Neural cell (in vitro differentiated cells): ENCODE results near the gene CALHM1. TPM values are rescaled to one million over a fixed set of nuclear protein-coding genes. Genes with fewer than 3 reads are reported as not detected.
"Not testable (repeated sequence)": the region's sequence is repeated elsewhere in the genome, so short reads cannot be mapped to it uniquely, and the experiment has no call there.

Experiments used
- H2AFZ ChIP-seq: fragments of 200-600, 300-800 bp; sonication (generic), shearing (Covaris generic); 2 replicates; pipeline ENCODE4 v1.6.0; 2014; ENCODE audit warnings: low read depth, mild to moderate bottlenecking, antibody characterized with exemption, low read length, moderate library complexity
- H3F3A ChIP-seq: fragments of 200-600 bp; shearing (Covaris generic); 2 replicates; pipeline ENCODE4 v1.6.1; 2016; ENCODE audit warnings: mild to moderate bottlenecking, moderate library complexity, mixed read lengths, antibody characterized with exemption, low read length; ENCODE audit not compliant: insufficient read depth, poor library complexity, severe bottlenecking
- H3K27ac ChIP-seq: fragments of 200-600, 300-800 bp; sonication (generic), shearing (Covaris generic); 2 replicates; pipeline ENCODE4 v1.5.1; 2014; ENCODE audit warnings: mild to moderate bottlenecking, low read length, moderate library complexity
- H3K27me3 ChIP-seq: fragments of 300-800, 200-600 bp; sonication (generic), shearing (Covaris generic); 2 replicates; pipeline ENCODE4 v1.6.0; 2014; ENCODE audit warnings: mild to moderate bottlenecking, low read depth, low read length, moderate library complexity; ENCODE audit not compliant: insufficient read depth
- H3K36me3 ChIP-seq: fragments of 300-800, 200-600 bp; sonication (generic), shearing (Covaris generic); 2 replicates; pipeline ENCODE4 v1.5.1; 2014; ENCODE audit warnings: mild to moderate bottlenecking, antibody characterized with exemption, low read length, moderate library complexity; ENCODE audit not compliant: insufficient read depth
- H3K4me2 ChIP-seq: fragments of 300-800, 200-600 bp; sonication (generic), shearing (Covaris generic); 2 replicates; pipeline ENCODE4 v1.6.0; 2014; ENCODE audit warnings: mild to moderate bottlenecking, low read length
- H3K4me3 ChIP-seq: fragments of 300-800, 200-600 bp; sonication (generic), shearing (Covaris generic); 2 replicates; pipeline ENCODE4 v1.5.1; 2014; ENCODE audit warnings: mild to moderate bottlenecking, low read length, moderate library complexity
- H3K79me2 ChIP-seq: fragments of 200-600 bp; shearing (Covaris generic); replicated peaks from 2 replicates; pipeline ENCODE4 v1.6.0; 2014; ENCODE audit warnings: mild to moderate bottlenecking, low read length, moderate library complexity; ENCODE audit not compliant: insufficient read depth
- H3K9ac ChIP-seq: fragments of 300-800, 200-600 bp; sonication (generic), shearing (Covaris generic); 2 replicates; pipeline ENCODE4 v1.6.1; 2016; ENCODE audit warnings: mild to moderate bottlenecking, low read length, mixed read lengths
- H3K9me2 ChIP-seq: fragments of 200-600 bp; shearing (Covaris generic); 2 replicates; pipeline ENCODE4 v1.6.1; 2016; ENCODE audit warnings: mild to moderate bottlenecking, low read length, mixed read lengths; ENCODE audit not compliant: insufficient read depth
- H3K9me3 ChIP-seq: fragments of 200-600, 300-800 bp; sonication (generic), shearing (Covaris generic); 2 replicates; pipeline ENCODE4 v1.6.1; 2016; ENCODE audit warnings: mild to moderate bottlenecking, mixed run types, low read length, moderate library complexity, mixed read lengths
- H4K20me1 ChIP-seq: fragments of 200-600 bp; shearing (Covaris generic); 2 replicates; pipeline ENCODE4 v1.6.1; 2016; ENCODE audit warnings: mild to moderate bottlenecking, mixed run types; ENCODE audit not compliant: insufficient read depth
- EP300 ChIP-seq: fragments of 450-650 bp; conservative IDR thresholded peaks from 2 replicates; pipeline ENCODE4 v1.6.1; 2014; ENCODE audit warnings: antibody characterized with exemption, mild to moderate bottlenecking, moderate library complexity; ENCODE audit not compliant: poor library complexity, severe bottlenecking
- EZH2 ChIP-seq: fragments of 200-600, 300-800 bp; shearing (Covaris generic), sonication (generic); IDR thresholded peaks from 2 replicates; pipeline ENCODE4 v1.6.1; 2014; ENCODE audit warnings: antibody characterized with exemption, low read length, borderline replicate concordance, mild to moderate bottlenecking; ENCODE audit not compliant: insufficient read depth, poor library complexity, severe bottlenecking
- MXI1 ChIP-seq: fragments of 450-650 bp; conservative IDR thresholded peaks from 2 replicates; pipeline ENCODE4 v1.6.1; 2014; ENCODE audit warnings: antibody characterized with exemption, mild to moderate bottlenecking; ENCODE audit not compliant: poor library complexity, severe bottlenecking
- POLR2AphosphoS5 ChIP-seq: IDR thresholded peaks from 2 replicates; pipeline ENCODE4 v1.6.1; 2012
- RAD21 ChIP-seq: fragments of 450-650 bp; conservative IDR thresholded peaks from 2 replicates; pipeline ENCODE4 v1.6.1; 2014; ENCODE audit warnings: antibody characterized with exemption, mild to moderate bottlenecking, moderate library complexity
- SMC3 ChIP-seq: fragments of 450-650 bp; conservative IDR thresholded peaks from 2 replicates; pipeline ENCODE4 v1.6.1; 2014; ENCODE audit warnings: antibody characterized with exemption, mild to moderate bottlenecking, moderate library complexity; ENCODE audit not compliant: poor library complexity
- TAF1 ChIP-seq: IDR thresholded peaks from 2 replicates; pipeline ENCODE4 v1.6.1; 2012; ENCODE audit warnings: low read depth
- polyA plus RNA-seq: library from polyadenylated mRNA; depleted of rRNA; stranded (reverse); fragments of >200 nt; gene quantifications from 2 replicates; pipeline ENCODE4 v1.2.3, GENCODE V29; 2014
- TF ChIP-seq, protein P1 (sequence below): IDR thresholded peaks from 2 replicates; pipeline ENCODE4 v1.6.1; 2012; ENCODE audit warnings: borderline replicate concordance
- TF ChIP-seq, protein P2 (sequence below): fragments of 450-650 bp; IDR thresholded peaks from 2 replicates; pipeline ENCODE4 v1.5.1; 2014; ENCODE audit warnings: antibody characterized with exemption, mild to moderate bottlenecking, moderate library complexity; ENCODE audit not compliant: poor library complexity, severe bottlenecking

Gene CALHM1
- polyA plus RNA-seq, 1 donor from 2014 or later: not detected

DNA sequence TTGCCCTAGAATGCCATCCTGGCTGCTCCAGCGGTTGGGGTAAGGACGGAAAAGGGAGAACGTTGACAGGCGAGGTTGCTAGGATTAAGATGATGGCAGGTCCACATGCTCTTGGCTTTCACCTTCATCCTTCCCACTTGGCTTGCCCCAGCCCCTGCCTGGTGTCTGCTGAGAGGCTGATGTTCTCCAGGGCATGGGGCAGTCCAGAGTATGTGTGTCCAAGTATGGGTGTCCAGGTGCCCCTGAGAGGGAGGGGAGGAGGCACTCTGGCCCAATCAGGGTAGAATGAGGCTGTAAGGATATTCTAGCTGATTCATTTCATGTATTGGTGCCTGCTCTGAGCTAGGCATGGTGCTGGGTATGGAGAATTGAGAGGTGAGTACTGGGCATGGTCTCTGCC is 47.4 kb upstream of the CALHM1 start:
- TF ChIP-seq EZH2 (no peak), TAF1 (no peak), MXI1 (no peak), POLR2AphosphoS5 (no peak), SMC3 (no peak), EP300 (no peak), RAD21 (no peak)
- TF ChIP-seq, protein P1, sequence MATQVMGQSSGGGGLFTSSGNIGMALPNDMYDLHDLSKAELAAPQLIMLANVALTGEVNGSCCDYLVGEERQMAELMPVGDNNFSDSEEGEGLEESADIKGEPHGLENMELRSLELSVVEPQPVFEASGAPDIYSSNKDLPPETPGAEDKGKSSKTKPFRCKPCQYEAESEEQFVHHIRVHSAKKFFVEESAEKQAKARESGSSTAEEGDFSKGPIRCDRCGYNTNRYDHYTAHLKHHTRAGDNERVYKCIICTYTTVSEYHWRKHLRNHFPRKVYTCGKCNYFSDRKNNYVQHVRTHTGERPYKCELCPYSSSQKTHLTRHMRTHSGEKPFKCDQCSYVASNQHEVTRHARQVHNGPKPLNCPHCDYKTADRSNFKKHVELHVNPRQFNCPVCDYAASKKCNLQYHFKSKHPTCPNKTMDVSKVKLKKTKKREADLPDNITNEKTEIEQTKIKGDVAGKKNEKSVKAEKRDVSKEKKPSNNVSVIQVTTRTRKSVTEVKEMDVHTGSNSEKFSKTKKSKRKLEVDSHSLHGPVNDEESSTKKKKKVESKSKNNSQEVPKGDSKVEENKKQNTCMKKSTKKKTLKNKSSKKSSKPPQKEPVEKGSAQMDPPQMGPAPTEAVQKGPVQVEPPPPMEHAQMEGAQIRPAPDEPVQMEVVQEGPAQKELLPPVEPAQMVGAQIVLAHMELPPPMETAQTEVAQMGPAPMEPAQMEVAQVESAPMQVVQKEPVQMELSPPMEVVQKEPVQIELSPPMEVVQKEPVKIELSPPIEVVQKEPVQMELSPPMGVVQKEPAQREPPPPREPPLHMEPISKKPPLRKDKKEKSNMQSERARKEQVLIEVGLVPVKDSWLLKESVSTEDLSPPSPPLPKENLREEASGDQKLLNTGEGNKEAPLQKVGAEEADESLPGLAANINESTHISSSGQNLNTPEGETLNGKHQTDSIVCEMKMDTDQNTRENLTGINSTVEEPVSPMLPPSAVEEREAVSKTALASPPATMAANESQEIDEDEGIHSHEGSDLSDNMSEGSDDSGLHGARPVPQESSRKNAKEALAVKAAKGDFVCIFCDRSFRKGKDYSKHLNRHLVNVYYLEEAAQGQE: no peak
- TF ChIP-seq, protein P2, sequence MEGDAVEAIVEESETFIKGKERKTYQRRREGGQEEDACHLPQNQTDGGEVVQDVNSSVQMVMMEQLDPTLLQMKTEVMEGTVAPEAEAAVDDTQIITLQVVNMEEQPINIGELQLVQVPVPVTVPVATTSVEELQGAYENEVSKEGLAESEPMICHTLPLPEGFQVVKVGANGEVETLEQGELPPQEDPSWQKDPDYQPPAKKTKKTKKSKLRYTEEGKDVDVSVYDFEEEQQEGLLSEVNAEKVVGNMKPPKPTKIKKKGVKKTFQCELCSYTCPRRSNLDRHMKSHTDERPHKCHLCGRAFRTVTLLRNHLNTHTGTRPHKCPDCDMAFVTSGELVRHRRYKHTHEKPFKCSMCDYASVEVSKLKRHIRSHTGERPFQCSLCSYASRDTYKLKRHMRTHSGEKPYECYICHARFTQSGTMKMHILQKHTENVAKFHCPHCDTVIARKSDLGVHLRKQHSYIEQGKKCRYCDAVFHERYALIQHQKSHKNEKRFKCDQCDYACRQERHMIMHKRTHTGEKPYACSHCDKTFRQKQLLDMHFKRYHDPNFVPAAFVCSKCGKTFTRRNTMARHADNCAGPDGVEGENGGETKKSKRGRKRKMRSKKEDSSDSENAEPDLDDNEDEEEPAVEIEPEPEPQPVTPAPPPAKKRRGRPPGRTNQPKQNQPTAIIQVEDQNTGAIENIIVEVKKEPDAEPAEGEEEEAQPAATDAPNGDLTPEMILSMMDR: no peak
- Histone ChIP-seq H3K79me2 (peaks cover 4% of the 10 kb centered on the region), H3K4me3 (no peak overlapping the region), H3K9me3 (no peaks in the 10 kb centered on the region), H3K9ac (no peak overlapping the region), H3F3A (no peaks in the 10 kb centered on the region), H3K4me2 (no peak overlapping the region), H3K9me2 (no peaks in the 10 kb centered on the region), H2AFZ (no peak overlapping the region), H3K36me3 (no peaks in the 10 kb centered on the region), H4K20me1 (no peaks in the 10 kb centered on the region), H3K27me3 (no peaks in the 10 kb centered on the region), H3K27ac (no peak overlapping the region)

DNA sequence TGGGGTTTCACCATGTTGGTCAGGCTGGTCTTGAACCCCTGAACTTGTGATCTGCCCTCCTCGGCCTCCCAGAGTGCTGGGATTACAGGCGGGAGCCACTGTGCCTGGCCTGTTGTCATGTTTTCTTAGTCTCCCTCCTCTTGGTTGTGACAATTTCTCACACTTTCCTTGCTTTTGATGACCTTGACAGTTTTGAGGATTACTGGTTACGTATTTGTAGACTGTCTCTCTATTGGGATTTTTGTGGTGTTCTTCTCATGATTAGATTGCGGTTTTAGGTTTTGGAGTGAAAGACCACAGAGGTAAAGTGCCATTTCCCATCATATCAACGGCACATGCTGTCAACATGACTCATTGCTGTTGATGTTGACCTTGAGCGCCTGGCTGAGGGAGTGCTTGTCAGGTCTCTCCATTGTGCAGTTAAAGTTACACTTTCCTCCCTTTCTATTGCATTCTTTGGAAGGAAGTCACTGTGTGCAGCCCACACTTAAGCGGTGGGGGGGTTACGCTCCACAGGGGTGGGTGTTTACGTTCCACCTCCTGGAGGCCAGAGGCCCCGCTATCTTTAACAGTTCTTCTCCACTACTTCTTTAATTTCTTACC is 45.6 kb upstream of the CALHM1 start:
- no peak for TF ChIP-seq EZH2
- no peak for TF ChIP-seq POLR2AphosphoS5
- TF ChIP-seq, protein P1: no peak
- no peak for TF ChIP-seq EP300
- TF ChIP-seq, protein P2: no peak
- no peak for TF ChIP-seq MXI1
- TF ChIP-seq SMC3: no peak
- Histone ChIP-seq H3K36me3 (no peaks in the 10 kb centered on the region), H3K4me3 (no peak overlapping the region), H3K9me3 (no peaks in the 10 kb centered on the region), H3K79me2 (peaks cover 20% of the 10 kb centered on the region), H3K27me3 (no peaks in the 10 kb centered on the region), H3K9me2 (no peaks in the 10 kb centered on the region), H3K9ac (no peak overlapping the region), H3F3A (no peaks in the 10 kb centered on the region), H4K20me1 (no peaks in the 10 kb centered on the region), H3K27ac (no peak overlapping the region), H2AFZ (no peak overlapping the region), H3K4me2 (no peak overlapping the region)

DNA sequence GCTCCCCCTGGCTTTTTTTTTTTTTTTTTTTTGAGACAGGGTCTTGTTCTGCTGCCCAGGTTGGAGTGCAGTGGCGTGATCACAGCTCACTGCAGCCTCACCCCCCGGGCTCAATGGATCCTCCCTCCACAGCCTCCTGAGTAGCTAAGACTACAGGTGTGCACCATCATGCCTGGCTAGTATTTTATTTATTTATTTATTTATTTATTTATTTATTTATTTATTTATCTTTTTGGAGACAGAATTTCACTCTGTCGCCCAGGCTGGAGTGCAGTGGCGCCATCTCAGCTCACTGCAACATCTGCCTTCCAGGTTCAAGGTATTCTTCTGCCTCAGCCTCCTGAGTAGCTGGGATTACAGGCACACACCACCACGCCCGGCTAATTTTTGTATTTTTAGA is 45.1 kb upstream of the CALHM1 start:
- H3F3A ChIP-seq, H4K20me1 ChIP-seq, H3K4me3 ChIP-seq, H3K9me3 ChIP-seq, H3K4me2 ChIP-seq, H3K9me2 ChIP-seq, H3K27me3 ChIP-seq, H3K9ac ChIP-seq, H3K36me3 ChIP-seq, H2AFZ ChIP-seq: not testable (repeated sequence)
- Histone ChIP-seq H3K27ac (peak overlapping the region; percentile 81), H3K79me2 (peaks cover 20% of the 10 kb centered on the region)
